K562 (cell line): Measurements from ENCODE around the gene SYCP2. TPM values are rescaled to one million over a fixed set of nuclear protein-coding genes. Genes with fewer than 3 reads are reported as not detected.

Experiments used
- ATAC-seq: fragments of 200-7000 bp; cut with Tn5 transposase; 3 replicates; pipeline ENCODE4 v1.9.1; 2020; ENCODE audit warnings: moderate library complexity
- BruUV-seq: library from RNA; stranded (reverse); fragments of 400-500 nt; replicated peaks from 2 replicates; lab custom pipeline; 2021; lab: Mats Ljungman, UMichigan
- CTCF ChIA-PET: fragments of 300-600 bp; formaldehyde crosslinking; extraction: SDS; loops from one replicate; lab custom pipeline; 2021; ENCODE audit warnings: low intra/inter-chr PET ratio; lab: Yijun Ruan, JAX
- POLR2A ChIA-PET: fragments of 300-600, 350-650 bp; sonication (Branson Sonifier 250); formaldehyde crosslinking; extraction: SDS; loops from one replicate; lab custom pipeline; 2021; ENCODE audit warnings: antibody characterized with exemption, inconsistent platforms; lab: Yijun Ruan, JAX
- DNase-seq, 4 experiments: peaks; one replicate each; pipeline versions ENCODE4 v3.0.0 to v3.0.0-alpha.2; 2011 to 2018; ENCODE audit warnings: low spot score in 3 of 4, mixed read lengths in 3 of 4; ENCODE audit errors: extremely low read depth in 1 of 4
- FAIRE-seq: peaks from 2 replicates; lab custom pipeline; 2011; peaks lifted over from hg19 to GRCh38; lab: Jason Lieb, UNC
- H2AFZ ChIP-seq: 2 replicates; pipeline ENCODE4 v1.6.0; 2011; ENCODE audit warnings: low read depth, low read length, control low read depth, inconsistent platforms
- H3K27ac ChIP-seq: fragments of 200-600 bp; 3 replicates; pipeline ENCODE4 v1.8.0; 2011; ENCODE audit warnings: low read depth, mild to moderate bottlenecking, control low read depth, inconsistent platforms, low read length, moderate library complexity, mixed read lengths; ENCODE audit errors: extremely low read depth
- H3K27me3 ChIP-seq, 2 experiments: fragments of 300-600 bp in 1 of 2; 2 replicates in 1 of 2; 3 replicates in 1 of 2; pipeline versions ENCODE4 v1.6.0 to v1.8.0; 2011; ENCODE audit warnings: inconsistent platforms in 2 of 2, low read length in 2 of 2, mild to moderate bottlenecking in 1 of 2, mixed read lengths in 1 of 2, moderate library complexity in 1 of 2; ENCODE audit not compliant: control insufficient read depth in 2 of 2, insufficient read depth in 2 of 2
- H3K36me3 ChIP-seq: fragments of 300-600 bp; 3 replicates; pipeline ENCODE4 v1.8.0; 2011; ENCODE audit warnings: mild to moderate bottlenecking, low read length, inconsistent platforms; ENCODE audit not compliant: control insufficient read depth, insufficient read depth
- H3K4me1 ChIP-seq, 2 experiments: fragments of 200-600 bp in 1 of 2; replicated peaks in 1 of 2; 2 replicates in 1 of 2; 3 replicates in 1 of 2; pipeline versions ENCODE4 v1.5.1 to v1.8.0; 2011; ENCODE audit warnings: inconsistent platforms in 2 of 2, low read length in 2 of 2, mild to moderate bottlenecking in 1 of 2, mixed read lengths in 1 of 2, moderate library complexity in 1 of 2; ENCODE audit not compliant: control insufficient read depth in 2 of 2, insufficient read depth in 2 of 2
- H3K4me2 ChIP-seq: 2 replicates; pipeline ENCODE4 v1.6.1; 2011; ENCODE audit warnings: low read length, control low read depth, inconsistent platforms, mixed read lengths; ENCODE audit not compliant: insufficient read depth
- H3K4me3 ChIP-seq: fragments of 200-600 bp; sonication (generic), shearing (Covaris generic); 2 replicates; pipeline ENCODE4 v1.5.1; 2016; ENCODE audit warnings: control low read depth, inconsistent platforms
- H3K79me2 ChIP-seq: fragments of 200-600 bp; 3 replicates; pipeline ENCODE4 v1.8.0; 2011; ENCODE audit warnings: low read length, inconsistent platforms; ENCODE audit not compliant: control insufficient read depth, insufficient read depth
- H3K9ac ChIP-seq, 2 experiments: 2 replicates each; pipeline versions ENCODE4 v1.6.0 to v1.6.1; 2011; ENCODE audit warnings: low read depth in 2 of 2, low read length in 2 of 2, control low read depth in 1 of 2, inconsistent platforms in 1 of 2, mild to moderate bottlenecking in 1 of 2, mixed read lengths in 1 of 2; ENCODE audit not compliant: insufficient read depth in 1 of 2
- H3K9me1 ChIP-seq: one replicate; pipeline ENCODE4 v1.6.0; 2011; ENCODE audit warnings: inconsistent platforms, mild to moderate bottlenecking, low read length, moderate library complexity; ENCODE audit not compliant: control insufficient read depth, insufficient read depth
- H3K9me3 ChIP-seq: replicated peaks from 2 replicates; pipeline ENCODE4 v1.5.1; 2011; ENCODE audit warnings: low read depth, low read length, inconsistent platforms; ENCODE audit not compliant: control insufficient read depth, insufficient read depth
- H4K20me1 ChIP-seq: replicated peaks from 2 replicates; pipeline ENCODE4 v1.6.1; 2011; ENCODE audit warnings: low read length, inconsistent platforms, mixed read lengths; ENCODE audit not compliant: control insufficient read depth, insufficient read depth
- BHLHE40 ChIP-seq: IDR thresholded peaks from 2 replicates; pipeline ENCODE4 v1.6.1; 2011; ENCODE audit warnings: low read length, improper control_type of control experiment
- CBX2 ChIP-seq: fragments of 200-600 bp; sonication (generic); IDR thresholded peaks from one replicate; pipeline ENCODE4 v1.6.1; 2012; ENCODE audit warnings: mild to moderate bottlenecking, low read length, inconsistent platforms; ENCODE audit not compliant: insufficient read depth, poor library complexity, severe bottlenecking
- ETS2 ChIP-seq: IDR thresholded peaks from 2 replicates; pipeline ENCODE4 v1.6.1; 2016; ENCODE audit warnings: borderline replicate concordance, missing genetic modification characterization, mild to moderate bottlenecking, moderate library complexity, missing compliant biosample characterization; ENCODE audit not compliant: poor library complexity, severe bottlenecking
- HOMEZ ChIP-seq: fragments of 250-450 bp; sonication (Bioruptor Pico); IDR thresholded peaks from 2 replicates; pipeline ENCODE4 v1.4.0; 2020; ENCODE audit warnings: mild to moderate bottlenecking, moderate library complexity
- MXI1 ChIP-seq: IDR thresholded peaks from 2 replicates; pipeline ENCODE4 v1.6.1; 2011; ENCODE audit warnings: low read depth, mild to moderate bottlenecking, improper control_type of control experiment, low read length
- NBN ChIP-seq: fragments of 450-650 bp; IDR thresholded peaks from 2 replicates; pipeline ENCODE4 v1.6.1; 2016; ENCODE audit warnings: low read depth, mild to moderate bottlenecking
- NFE2L1 ChIP-seq: fragments of 450-650 bp; IDR thresholded peaks from 2 replicates; pipeline ENCODE4 v1.6.1; 2016; ENCODE audit warnings: missing genetic modification characterization, low read depth, mild to moderate bottlenecking, missing compliant biosample characterization, moderate library complexity, borderline replicate concordance
- NR2F6 ChIP-seq: fragments of 450-650 bp; formaldehyde crosslinking; IDR thresholded peaks from 2 replicates; pipeline ENCODE4 v1.4.0; 2020; ENCODE audit warnings: mild to moderate bottlenecking
- PRMT5 ChIP-seq: sonication (generic); formaldehyde crosslinking; IDR thresholded peaks from 2 replicates; pipeline ENCODE4 v1.5.0; 2020; ENCODE audit warnings: missing genetic modification reagents
- PYGO2 ChIP-seq: fragments of 450-650 bp; IDR thresholded peaks from 2 replicates; pipeline ENCODE4 v1.6.1; 2016; ENCODE audit warnings: mild to moderate bottlenecking, missing genetic modification characterization, moderate library complexity, missing compliant biosample characterization
- SIX5 ChIP-seq, 2 experiments: IDR thresholded peaks; 2 replicates each; pipeline ENCODE4 v1.6.1; 2011; ENCODE audit warnings: low read length in 2 of 2, borderline replicate concordance in 1 of 2, low read depth in 1 of 2, mild to moderate bottlenecking in 1 of 2, moderate library complexity in 1 of 2; ENCODE audit not compliant: insufficient read depth in 1 of 2
- ZNF639 ChIP-seq, 2 experiments: fragments of 200-800 bp in 1 of 2; sonication (Bioruptor generic) in 1 of 2; sonication (generic) in 1 of 2; formaldehyde crosslinking in 1 of 2; IDR thresholded peaks in 1 of 2; conservative IDR thresholded peaks in 1 of 2; 2 replicates each; pipeline versions ENCODE4 v1.5.0 to v1.6.1; 2016 to 2020; ENCODE audit warnings: missing compliant biosample characterization in 1 of 2, missing genetic modification characterization in 1 of 2, missing genetic modification reagents in 1 of 2
- ZZZ3 ChIP-seq: fragments of 450-650 bp; IDR thresholded peaks from 2 replicates; pipeline ENCODE4 v1.6.1; 2016; ENCODE audit warnings: antibody characterized with exemption, mild to moderate bottlenecking, moderate library complexity
- WGBS: fragments of 100-300 bp; shearing (Covaris generic); methylation state at CpG from one replicate; pipeline ENCODE4 v1.1.6; 2016; ENCODE audit warnings: low coverage, mixed read lengths; ENCODE audit not compliant: insufficient coverage; ENCODE audit errors: missing lambda C conversion rate; 5-methylcytosine and 5-hydroxymethylcytosine counted together
- in situ Hi-C: fragments of 300-500 bp; cut with MboI; formaldehyde crosslinking; loops from 4 replicates; pipeline ENCODE4 v1.15.0; 2018; ENCODE audit warnings: inconsistent platforms, mixed read lengths
- intact Hi-C: fragments of 100-400 bp; cut with micrococcal nuclease; formaldehyde crosslinking; loops from 2 replicates; pipeline ENCODE4 v1.14.2; 2022
- polyA plus RNA-seq, 8 experiments: library from polyadenylated mRNA; depleted of rRNA in 4 of 8; stranded (reverse) in 5 of 8; unstranded in 3 of 8; fragments of >200 nt; fragmentation: Nextera tagmentation in 2 of 8; fragmentation: Illumina TruSeq in 1 of 8; extraction: Ambion mirVana in 2 of 8; extraction: Trizol in 1 of 8; gene quantifications; 2 replicates each; pipeline versions ENCODE4 v1.2.1 to v1.2.3, GENCODE V29; 2011 to 2014; ENCODE audit warnings: inconsistent platforms in 1 of 8, missing spikeins in 1 of 8
- total RNA-seq, 7 experiments: library from RNA; depleted of rRNA in 6 of 7; stranded (reverse); fragments of >200 nt in 6 of 7; fragmentation: Illumina TruSeq in 2 of 7; extraction: Trizol in 2 of 7; gene quantifications; 2 replicates each; pipeline versions ENCODE4 v1.2.1 to v1.2.3, GENCODE V29; 2011 to 2021; ENCODE audit warnings: low replicate concordance in 1 of 7

SYCP2 gene
- total and polyA plus RNA-seq, 9 of the 15 experiments (the other 6 are each of a cell fraction or from before 2014, with no cell fraction given) = 0.24 to 1.6 (median 0.67) TPM

- no peaks in the 10 kb centered on the region for H3K4me1 ChIP-seq
- no peaks in the 10 kb centered on the region for H3K9me3 ChIP-seq
- no peak overlapping the region for H3K4me2 ChIP-seq
- H3K4me3 ChIP-seq = no peak overlapping the region
- H4K20me1 ChIP-seq = no peaks in the 10 kb centered on the region; the same call in 1 of the 2 replicates
- in situ Hi-C loops = loop anchor here (10.0 kb wide), 1 partner anchor 1956 kb away; no protein-coding TSS in a partner anchor
- no peak overlapping the region for H3K27ac ChIP-seq
- no peak overlapping the region for H3K9ac ChIP-seq
- no peaks in the 10 kb centered on the region for H3K79me2 ChIP-seq
- BruUV-seq = no TSS peak
- H3K9me1 ChIP-seq = no peaks in the 10 kb centered on the region
- ChIA-PET CTCF (no interaction called here), POLR2A (no interaction called here)
- H2AFZ ChIP-seq = no peak overlapping the region
- TF ChIP-seq PYGO2 (tag) = no peak
- TF ChIP-seq HOMEZ (CRISPR knock-in tag) = no peak
- TF ChIP-seq BHLHE40 = no peak
- TF ChIP-seq MXI1 = no peak
- TF ChIP-seq CBX2 = no peak
- TF ChIP-seq ZNF639 (CRISPR knock-in tag; conservative IDR thresholded peaks at IDR 0.05 in 1 of 2, IDR thresholded peaks at IDR 0.05 in 1 of 2) = no peak
- TF ChIP-seq NFE2L1 (tag) = no peak
- TF ChIP-seq NBN = no peak
- TF ChIP-seq ZZZ3 = no peak
- TF ChIP-seq ETS2 (tag) = no peak
- no peak for TF ChIP-seq NR2F6 (CRISPR knock-in tag)
- TF ChIP-seq PRMT5 (CRISPR knock-in tag) = no peak
- TF ChIP-seq SIX5 (IDR thresholded peaks at IDR 0.05; ENCODE audit: borderline replicate concordance in 1 of 2, insufficient read depth in 1 of 2, low read depth in 1 of 2, low read length in 2 of 2) = no peak
- intact Hi-C loops = no loop called here
- ATAC-seq (no peak), FAIRE-seq (no peak), DNase-seq (no peak)
- no peaks in the 10 kb centered on the region; a peak in 2 of 5 replicates for H3K27me3 ChIP-seq
- no peaks in the 10 kb centered on the region for H3K36me3 ChIP-seq
- WGBS = 2% methylated on average over 13 of the region's 15 CpGs
Observed at GRCh38 chr20:59828125-59829053, 105.0 kb downstream of the SYCP2 start.
